ENCODE data around the gene DNAH3.
"Not testable (repeated sequence)": the region's sequence is repeated elsewhere in the genome, so short reads cannot be mapped to it uniquely, and the experiment has no call there.

DNAH3 gene

DNA sequence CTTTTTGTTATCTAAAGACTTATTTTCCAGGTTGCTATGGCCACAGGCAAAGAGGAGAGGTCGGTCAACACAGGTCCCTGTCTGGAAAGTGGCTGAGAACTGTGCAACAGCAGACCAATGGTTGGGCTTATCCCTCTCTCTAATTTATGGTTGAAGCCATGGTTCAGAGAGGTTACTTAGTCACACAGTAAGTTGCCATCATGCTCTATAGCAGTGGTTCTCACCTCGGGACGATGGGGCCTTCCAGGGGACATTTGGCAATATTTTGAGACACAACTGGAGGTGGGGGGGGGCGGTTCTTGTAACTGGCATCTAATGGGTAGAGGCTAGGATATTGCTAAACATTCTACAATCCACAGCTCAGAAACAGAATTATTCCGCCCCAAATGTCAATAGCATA lies 7.0 kb upstream of the DNAH3 start:
- no peak overlapping the region for H3K4me3 ChIP-seq (IDR thresholded peaks at IDR 0.05; ENCODE audit: insufficient read depth, low read depth, low read length)
- no peak overlapping the region for H3K27ac ChIP-seq
- peak overlapping the region; percentile 100 for H2AFZ ChIP-seq (ENCODE audit: low read depth)
- H3K9ac ChIP-seq, result no peak overlapping the region; the same call in 1 of the 2 replicates
- TF ChIP-seq, protein P1, sequence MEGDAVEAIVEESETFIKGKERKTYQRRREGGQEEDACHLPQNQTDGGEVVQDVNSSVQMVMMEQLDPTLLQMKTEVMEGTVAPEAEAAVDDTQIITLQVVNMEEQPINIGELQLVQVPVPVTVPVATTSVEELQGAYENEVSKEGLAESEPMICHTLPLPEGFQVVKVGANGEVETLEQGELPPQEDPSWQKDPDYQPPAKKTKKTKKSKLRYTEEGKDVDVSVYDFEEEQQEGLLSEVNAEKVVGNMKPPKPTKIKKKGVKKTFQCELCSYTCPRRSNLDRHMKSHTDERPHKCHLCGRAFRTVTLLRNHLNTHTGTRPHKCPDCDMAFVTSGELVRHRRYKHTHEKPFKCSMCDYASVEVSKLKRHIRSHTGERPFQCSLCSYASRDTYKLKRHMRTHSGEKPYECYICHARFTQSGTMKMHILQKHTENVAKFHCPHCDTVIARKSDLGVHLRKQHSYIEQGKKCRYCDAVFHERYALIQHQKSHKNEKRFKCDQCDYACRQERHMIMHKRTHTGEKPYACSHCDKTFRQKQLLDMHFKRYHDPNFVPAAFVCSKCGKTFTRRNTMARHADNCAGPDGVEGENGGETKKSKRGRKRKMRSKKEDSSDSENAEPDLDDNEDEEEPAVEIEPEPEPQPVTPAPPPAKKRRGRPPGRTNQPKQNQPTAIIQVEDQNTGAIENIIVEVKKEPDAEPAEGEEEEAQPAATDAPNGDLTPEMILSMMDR (conservative IDR thresholded peaks at IDR 0.05; ENCODE audit: low read depth, low read length), result no peak
- H3K36me3 ChIP-seq (ENCODE audit: insufficient read depth), result no peaks in the 10 kb centered on the region
- no peaks in the 10 kb centered on the region for H3K27me3 ChIP-seq (ENCODE audit: insufficient read depth, low read depth)
- peaks cover 7% of the 10 kb centered on the region for H3K4me1 ChIP-seq (ENCODE audit: low read depth, poor library complexity, severe bottlenecking)
- no peaks in the 10 kb centered on the region for H3K79me2 ChIP-seq (ENCODE audit: insufficient read depth, low read depth)
- peak overlapping the region; percentile 91 for H3K4me2 ChIP-seq
- no peaks in the 10 kb centered on the region for H4K20me1 ChIP-seq (ENCODE audit: insufficient read depth)

DNA sequence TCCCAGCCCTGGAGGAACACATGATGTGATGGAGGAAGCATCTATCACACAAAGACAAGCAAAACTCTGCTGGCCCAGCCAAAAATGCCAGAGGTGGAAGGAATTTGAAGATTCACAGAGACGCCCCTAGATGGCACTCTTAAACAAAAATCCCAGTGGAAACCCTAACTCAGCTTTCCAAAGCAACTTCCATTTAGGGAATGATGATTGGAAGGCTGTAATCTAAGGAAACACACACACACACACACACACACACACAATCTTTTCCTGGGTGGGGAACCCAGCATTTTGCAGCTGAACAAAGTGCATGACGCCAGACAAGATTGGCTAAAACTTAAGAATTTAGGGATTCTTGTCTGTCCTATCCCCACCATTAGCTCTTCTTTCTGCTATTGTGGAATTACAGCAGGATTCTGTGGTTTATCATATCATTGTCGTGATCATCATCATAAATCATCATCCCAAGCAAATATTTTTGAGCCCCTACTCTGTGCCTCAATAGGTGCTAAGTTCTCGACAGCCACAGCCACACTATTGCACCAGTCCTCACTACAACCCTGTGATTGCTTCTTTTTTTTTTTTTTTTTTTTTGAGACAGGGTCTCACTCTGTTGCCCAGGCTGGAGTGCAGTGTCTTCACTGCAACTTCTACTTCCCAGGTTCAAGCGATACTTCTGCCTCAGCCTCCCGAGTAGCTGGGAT lies 6.3 kb upstream of the DNAH3 start:
- H4K20me1 ChIP-seq (ENCODE audit: insufficient read depth), result no peaks in the 10 kb centered on the region
- H2AFZ ChIP-seq (ENCODE audit: low read depth), result no peak overlapping the region
- H3K79me2 ChIP-seq (ENCODE audit: insufficient read depth, low read depth), result no peaks in the 10 kb centered on the region
- H3K4me1 ChIP-seq (ENCODE audit: low read depth, poor library complexity, severe bottlenecking), result peaks cover 7% of the 10 kb centered on the region
- no peaks in the 10 kb centered on the region for H3K27me3 ChIP-seq (ENCODE audit: insufficient read depth, low read depth)
- H3K36me3 ChIP-seq (ENCODE audit: insufficient read depth), result no peaks in the 10 kb centered on the region
- H3K27ac ChIP-seq, result no peak overlapping the region
- H3K4me3 ChIP-seq (IDR thresholded peaks at IDR 0.05; ENCODE audit: insufficient read depth, low read depth, low read length), result no peak overlapping the region
- no peak overlapping the region for H3K9ac ChIP-seq
- TF ChIP-seq, protein P1 (conservative IDR thresholded peaks at IDR 0.05; ENCODE audit: low read depth, low read length), result peak; percentile 83
- H3K4me2 ChIP-seq, result no peak overlapping the region

DNA sequence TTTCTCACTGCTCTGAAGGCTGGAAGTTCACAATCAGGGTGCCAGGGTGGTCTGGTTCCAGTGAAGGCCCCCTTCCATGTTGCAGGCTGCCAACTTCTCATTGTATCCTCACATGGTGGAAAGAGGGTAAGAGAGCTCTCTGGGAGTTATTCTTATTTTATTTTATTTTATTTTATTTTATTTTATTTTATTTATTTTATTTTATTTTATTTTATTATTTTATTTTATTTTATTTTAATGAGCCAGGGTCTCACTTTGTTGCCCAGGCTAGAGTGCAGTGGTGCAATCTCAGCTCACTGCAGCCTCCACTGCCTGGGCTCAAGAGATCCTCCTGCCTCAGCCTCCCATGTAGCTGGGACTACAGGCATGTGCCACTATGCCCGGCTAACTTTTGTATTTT lies 5.4 kb upstream of the DNAH3 start:
- H3K4me2 ChIP-seq; H2AFZ ChIP-seq (ENCODE audit: low read depth); H3K4me3 ChIP-seq (IDR thresholded peaks at IDR 0.05; ENCODE audit: insufficient read depth, low read depth, low read length); H3K79me2 ChIP-seq (ENCODE audit: insufficient read depth, low read depth); H3K4me1 ChIP-seq (ENCODE audit: low read depth, poor library complexity, severe bottlenecking); H4K20me1 ChIP-seq (ENCODE audit: insufficient read depth); H3K27me3 ChIP-seq (ENCODE audit: insufficient read depth, low read depth); H3K27ac ChIP-seq; H3K9ac ChIP-seq; H3K36me3 ChIP-seq (ENCODE audit: insufficient read depth): not testable (repeated sequence)

DNA sequence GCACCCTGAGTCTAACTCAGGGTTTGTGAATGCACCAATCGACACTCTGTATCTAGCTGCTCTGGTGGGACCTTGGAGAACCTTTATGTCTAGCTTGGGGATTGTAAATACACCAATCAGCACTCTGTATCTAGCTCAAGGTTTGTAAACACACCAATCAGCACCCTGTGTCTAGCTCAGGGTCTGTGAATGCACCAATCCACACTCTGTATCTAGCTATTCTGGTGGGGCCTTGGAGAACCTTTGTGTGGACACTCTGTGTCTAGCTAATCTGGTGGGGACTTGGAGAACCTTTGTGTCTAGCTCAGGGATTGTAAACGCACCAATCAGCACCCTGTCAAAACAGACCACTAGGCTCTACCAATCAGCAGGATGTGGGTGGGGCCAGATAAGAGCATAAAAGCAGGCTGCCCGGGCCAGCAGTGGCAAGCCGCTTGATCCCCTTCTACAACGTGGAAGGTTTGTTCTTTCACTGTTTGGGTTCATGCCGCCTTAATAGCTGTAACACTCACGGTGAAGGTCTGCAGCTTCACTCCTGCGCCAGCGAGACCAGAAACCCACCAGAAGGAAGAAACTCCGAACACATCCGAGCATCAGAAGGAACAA lies 2.6 kb upstream of the DNAH3 start:
- not testable (repeated sequence) for H4K20me1 ChIP-seq (ENCODE audit: insufficient read depth); H3K9ac ChIP-seq; H3K4me2 ChIP-seq; H3K36me3 ChIP-seq (ENCODE audit: insufficient read depth); H3K4me1 ChIP-seq (ENCODE audit: low read depth, poor library complexity, severe bottlenecking); H3K79me2 ChIP-seq (ENCODE audit: insufficient read depth, low read depth); H2AFZ ChIP-seq (ENCODE audit: low read depth); H3K27me3 ChIP-seq (ENCODE audit: insufficient read depth, low read depth); H3K27ac ChIP-seq; H3K4me3 ChIP-seq (IDR thresholded peaks at IDR 0.05; ENCODE audit: insufficient read depth, low read depth, low read length)

DNA sequence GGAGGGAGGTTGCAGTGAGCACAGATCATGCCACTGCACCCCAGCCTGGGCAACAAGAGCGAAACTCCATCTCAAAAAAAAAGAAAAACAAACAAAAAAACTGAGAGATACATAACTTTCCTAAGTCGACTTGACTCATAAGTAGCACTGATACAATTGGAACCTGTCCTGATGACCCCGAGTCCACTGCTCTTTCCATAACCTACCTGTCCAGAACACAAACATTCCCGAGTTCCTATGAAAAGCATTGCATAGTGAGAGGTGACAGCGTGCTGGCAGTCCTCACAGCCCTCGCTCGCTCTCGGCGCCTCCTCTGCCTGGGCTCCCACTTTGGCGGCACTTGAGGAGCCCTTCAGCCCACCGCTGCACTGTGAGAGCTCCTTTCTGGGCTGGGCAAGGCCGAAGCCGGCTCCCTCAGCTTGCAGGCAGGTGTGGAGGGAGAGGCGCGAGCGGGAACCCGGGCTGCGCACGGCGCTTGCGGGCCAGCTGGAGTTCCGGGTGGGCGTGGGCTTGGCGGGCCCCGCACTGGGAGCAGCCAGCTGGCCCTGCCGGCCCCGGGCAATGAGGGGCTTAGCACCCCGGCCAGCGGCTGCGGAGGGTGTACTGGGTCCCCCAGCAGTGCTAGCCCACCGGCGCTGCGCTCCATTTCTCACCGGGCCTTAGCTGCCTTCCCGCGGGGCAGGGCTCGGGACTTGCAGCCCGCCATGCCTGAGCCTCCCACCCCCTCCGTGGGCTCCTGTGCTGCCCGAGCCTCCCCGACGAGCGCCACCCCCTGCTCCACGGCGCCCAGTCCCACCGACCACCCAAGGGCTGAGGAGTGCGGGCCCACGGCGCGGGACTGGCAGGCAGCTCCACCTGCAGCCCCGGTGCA lies 1.7 kb upstream of the DNAH3 start:
- H3K27me3 ChIP-seq (ENCODE audit: insufficient read depth, low read depth); H4K20me1 ChIP-seq (ENCODE audit: insufficient read depth); H2AFZ ChIP-seq (ENCODE audit: low read depth); H3K79me2 ChIP-seq (ENCODE audit: insufficient read depth, low read depth); H3K4me3 ChIP-seq (IDR thresholded peaks at IDR 0.05; ENCODE audit: insufficient read depth, low read depth, low read length); H3K4me1 ChIP-seq (ENCODE audit: low read depth, poor library complexity, severe bottlenecking); H3K36me3 ChIP-seq (ENCODE audit: insufficient read depth); H3K4me2 ChIP-seq; H3K9ac ChIP-seq; H3K27ac ChIP-seq: not testable (repeated sequence)
